Astrocyte (in vitro differentiated cells and primary cell): ENCODE results near the gene OPTN. TPM values are rescaled to one million over a fixed set of nuclear protein-coding genes. Genes with fewer than 3 reads are reported as not detected.

Experiments used
- total RNA-seq: library from RNA; stranded (reverse); gene quantifications from 2 replicates; pipeline ENCODE4 v1.2.1, GENCODE V29; 2021

Gene OPTN
- total RNA-seq, 1 donor from 2014 or later = 164 TPM

Other genes starting within 250 kb of the OPTN start
- gene CCDC3, start 98.5 kb upstream of the OPTN start, total RNA-seq = 25.8 and 52.1 TPM in 2 replicates
- gene MCM10, start 61.4 kb downstream of the OPTN start, total RNA-seq = 1.5 and 1.9 TPM in 2 replicates
- gene UCMA, start 134.2 kb downstream of the OPTN start, total RNA-seq = not detected in 2 replicates
- gene PHYH, start 199.9 kb downstream of the OPTN start, total RNA-seq = 8.3 and 10.6 TPM in 2 replicates
- 48.0 and 57.0 TPM in 2 replicates for gene SEPHS1, start 248.1 kb downstream of the OPTN start, total RNA-seq